H1 (cell line): ENCODE results near the gene DMAC1. TPM values are rescaled to one million over a fixed set of nuclear protein-coding genes. Genes with fewer than 3 reads are reported as not detected.

Experiments used
- EP300 ChIP-seq, 2 experiments: IDR thresholded peaks; 1 replicate in 1 of 2; 2 replicates in 1 of 2; pipeline ENCODE4 v1.6.1; 2011 to 2012; ENCODE audit warnings: low read depth in 2 of 2, low read length in 2 of 2, mild to moderate bottlenecking in 2 of 2, borderline replicate concordance in 1 of 2, inconsistent platforms in 1 of 2, moderate library complexity in 1 of 2
- NRF1 ChIP-seq: IDR thresholded peaks from 2 replicates; pipeline ENCODE4 v1.6.1; 2011; ENCODE audit warnings: mild to moderate bottlenecking, low read depth, low read length, improper control_type of control experiment
- polyA plus RNA-seq, 7 experiments: library from polyadenylated mRNA; depleted of rRNA in 3 of 7; stranded (reverse) in 5 of 7; unstranded in 2 of 7; fragments of >200 nt in 5 of 7; fragments of 200-250 nt in 2 of 7; gene quantifications; 1 replicate in 5 of 7; 2 replicates in 1 of 7; 4 replicates in 1 of 7; pipeline versions ENCODE4 v1.2.1 to v1.2.3, GENCODE V29; 2011 to 2013; ENCODE audit warnings: missing spikeins in 2 of 7, mixed read lengths in 2 of 7
- total RNA-seq: library from RNA; stranded (reverse); fragmentation: NEBNext Ultra II Directional; extraction: Animal tissue kit (Norgen Biotek cat#: 25700); gene quantifications from 2 replicates; pipeline ENCODE4 v1.2.1, GENCODE V29; 2021
- TF ChIP-seq, protein P1 (sequence below): fragments of 300-600 bp; sonication (generic); IDR thresholded peaks from 2 replicates; pipeline ENCODE4 v1.7.1; 2012; ENCODE audit warnings: low read length, moderate library complexity, mild to moderate bottlenecking, inconsistent platforms; ENCODE audit not compliant: insufficient replicate concordance

The DMAC1 gene
- total and polyA plus RNA-seq, 2 of the 8 experiments (the other 6 are each of a cell fraction or from before 2014, with no cell fraction given), result 30.4 to 89.4 TPM

DNA sequence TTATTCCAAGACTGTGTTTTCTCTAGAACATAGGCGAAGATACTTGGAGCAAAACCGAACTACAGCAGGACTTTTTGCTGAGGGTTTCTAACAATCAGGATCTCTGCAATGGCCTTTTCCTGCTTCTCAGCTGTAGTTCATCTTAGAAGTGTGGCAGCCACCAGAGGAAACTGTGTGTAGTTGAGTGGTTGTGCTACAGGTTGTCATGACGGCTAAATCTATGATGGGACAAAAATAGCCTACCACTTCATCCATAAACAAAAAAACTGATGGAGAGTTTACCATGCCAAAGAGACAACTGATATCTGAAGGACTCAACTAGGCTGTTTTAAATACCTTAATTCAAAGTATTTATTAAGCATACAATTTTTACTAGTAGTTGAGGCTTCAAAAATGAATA lies 28.2 kb upstream of the DMAC1 start (continued):
- TF ChIP-seq, protein P1, sequence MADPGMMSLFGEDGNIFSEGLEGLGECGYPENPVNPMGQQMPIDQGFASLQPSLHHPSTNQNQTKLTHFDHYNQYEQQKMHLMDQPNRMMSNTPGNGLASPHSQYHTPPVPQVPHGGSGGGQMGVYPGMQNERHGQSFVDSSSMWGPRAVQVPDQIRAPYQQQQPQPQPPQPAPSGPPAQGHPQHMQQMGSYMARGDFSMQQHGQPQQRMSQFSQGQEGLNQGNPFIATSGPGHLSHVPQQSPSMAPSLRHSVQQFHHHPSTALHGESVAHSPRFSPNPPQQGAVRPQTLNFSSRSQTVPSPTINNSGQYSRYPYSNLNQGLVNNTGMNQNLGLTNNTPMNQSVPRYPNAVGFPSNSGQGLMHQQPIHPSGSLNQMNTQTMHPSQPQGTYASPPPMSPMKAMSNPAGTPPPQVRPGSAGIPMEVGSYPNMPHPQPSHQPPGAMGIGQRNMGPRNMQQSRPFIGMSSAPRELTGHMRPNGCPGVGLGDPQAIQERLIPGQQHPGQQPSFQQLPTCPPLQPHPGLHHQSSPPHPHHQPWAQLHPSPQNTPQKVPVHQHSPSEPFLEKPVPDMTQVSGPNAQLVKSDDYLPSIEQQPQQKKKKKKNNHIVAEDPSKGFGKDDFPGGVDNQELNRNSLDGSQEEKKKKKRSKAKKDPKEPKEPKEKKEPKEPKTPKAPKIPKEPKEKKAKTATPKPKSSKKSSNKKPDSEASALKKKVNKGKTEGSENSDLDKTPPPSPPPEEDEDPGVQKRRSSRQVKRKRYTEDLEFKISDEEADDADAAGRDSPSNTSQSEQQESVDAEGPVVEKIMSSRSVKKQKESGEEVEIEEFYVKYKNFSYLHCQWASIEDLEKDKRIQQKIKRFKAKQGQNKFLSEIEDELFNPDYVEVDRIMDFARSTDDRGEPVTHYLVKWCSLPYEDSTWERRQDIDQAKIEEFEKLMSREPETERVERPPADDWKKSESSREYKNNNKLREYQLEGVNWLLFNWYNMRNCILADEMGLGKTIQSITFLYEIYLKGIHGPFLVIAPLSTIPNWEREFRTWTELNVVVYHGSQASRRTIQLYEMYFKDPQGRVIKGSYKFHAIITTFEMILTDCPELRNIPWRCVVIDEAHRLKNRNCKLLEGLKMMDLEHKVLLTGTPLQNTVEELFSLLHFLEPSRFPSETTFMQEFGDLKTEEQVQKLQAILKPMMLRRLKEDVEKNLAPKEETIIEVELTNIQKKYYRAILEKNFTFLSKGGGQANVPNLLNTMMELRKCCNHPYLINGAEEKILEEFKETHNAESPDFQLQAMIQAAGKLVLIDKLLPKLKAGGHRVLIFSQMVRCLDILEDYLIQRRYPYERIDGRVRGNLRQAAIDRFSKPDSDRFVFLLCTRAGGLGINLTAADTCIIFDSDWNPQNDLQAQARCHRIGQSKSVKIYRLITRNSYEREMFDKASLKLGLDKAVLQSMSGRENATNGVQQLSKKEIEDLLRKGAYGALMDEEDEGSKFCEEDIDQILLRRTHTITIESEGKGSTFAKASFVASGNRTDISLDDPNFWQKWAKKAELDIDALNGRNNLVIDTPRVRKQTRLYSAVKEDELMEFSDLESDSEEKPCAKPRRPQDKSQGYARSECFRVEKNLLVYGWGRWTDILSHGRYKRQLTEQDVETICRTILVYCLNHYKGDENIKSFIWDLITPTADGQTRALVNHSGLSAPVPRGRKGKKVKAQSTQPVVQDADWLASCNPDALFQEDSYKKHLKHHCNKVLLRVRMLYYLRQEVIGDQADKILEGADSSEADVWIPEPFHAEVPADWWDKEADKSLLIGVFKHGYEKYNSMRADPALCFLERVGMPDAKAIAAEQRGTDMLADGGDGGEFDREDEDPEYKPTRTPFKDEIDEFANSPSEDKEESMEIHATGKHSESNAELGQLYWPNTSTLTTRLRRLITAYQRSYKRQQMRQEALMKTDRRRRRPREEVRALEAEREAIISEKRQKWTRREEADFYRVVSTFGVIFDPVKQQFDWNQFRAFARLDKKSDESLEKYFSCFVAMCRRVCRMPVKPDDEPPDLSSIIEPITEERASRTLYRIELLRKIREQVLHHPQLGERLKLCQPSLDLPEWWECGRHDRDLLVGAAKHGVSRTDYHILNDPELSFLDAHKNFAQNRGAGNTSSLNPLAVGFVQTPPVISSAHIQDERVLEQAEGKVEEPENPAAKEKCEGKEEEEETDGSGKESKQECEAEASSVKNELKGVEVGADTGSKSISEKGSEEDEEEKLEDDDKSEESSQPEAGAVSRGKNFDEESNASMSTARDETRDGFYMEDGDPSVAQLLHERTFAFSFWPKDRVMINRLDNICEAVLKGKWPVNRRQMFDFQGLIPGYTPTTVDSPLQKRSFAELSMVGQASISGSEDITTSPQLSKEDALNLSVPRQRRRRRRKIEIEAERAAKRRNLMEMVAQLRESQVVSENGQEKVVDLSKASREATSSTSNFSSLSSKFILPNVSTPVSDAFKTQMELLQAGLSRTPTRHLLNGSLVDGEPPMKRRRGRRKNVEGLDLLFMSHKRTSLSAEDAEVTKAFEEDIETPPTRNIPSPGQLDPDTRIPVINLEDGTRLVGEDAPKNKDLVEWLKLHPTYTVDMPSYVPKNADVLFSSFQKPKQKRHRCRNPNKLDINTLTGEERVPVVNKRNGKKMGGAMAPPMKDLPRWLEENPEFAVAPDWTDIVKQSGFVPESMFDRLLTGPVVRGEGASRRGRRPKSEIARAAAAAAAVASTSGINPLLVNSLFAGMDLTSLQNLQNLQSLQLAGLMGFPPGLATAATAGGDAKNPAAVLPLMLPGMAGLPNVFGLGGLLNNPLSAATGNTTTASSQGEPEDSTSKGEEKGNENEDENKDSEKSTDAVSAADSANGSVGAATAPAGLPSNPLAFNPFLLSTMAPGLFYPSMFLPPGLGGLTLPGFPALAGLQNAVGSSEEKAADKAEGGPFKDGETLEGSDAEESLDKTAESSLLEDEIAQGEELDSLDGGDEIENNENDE, result no peak
- TF ChIP-seq EP300 (IDR thresholded peaks at IDR 0.05; ENCODE audit: borderline replicate concordance in 1 of 2, low read depth in 2 of 2, low read length in 2 of 2), result no peak
- TF ChIP-seq NRF1, result no peak
